ENCODE measurements around the gene C4BPB.
A peak's percentile ranks its signal among the peaks of the same experiment; 100 is the strongest.

DNA sequence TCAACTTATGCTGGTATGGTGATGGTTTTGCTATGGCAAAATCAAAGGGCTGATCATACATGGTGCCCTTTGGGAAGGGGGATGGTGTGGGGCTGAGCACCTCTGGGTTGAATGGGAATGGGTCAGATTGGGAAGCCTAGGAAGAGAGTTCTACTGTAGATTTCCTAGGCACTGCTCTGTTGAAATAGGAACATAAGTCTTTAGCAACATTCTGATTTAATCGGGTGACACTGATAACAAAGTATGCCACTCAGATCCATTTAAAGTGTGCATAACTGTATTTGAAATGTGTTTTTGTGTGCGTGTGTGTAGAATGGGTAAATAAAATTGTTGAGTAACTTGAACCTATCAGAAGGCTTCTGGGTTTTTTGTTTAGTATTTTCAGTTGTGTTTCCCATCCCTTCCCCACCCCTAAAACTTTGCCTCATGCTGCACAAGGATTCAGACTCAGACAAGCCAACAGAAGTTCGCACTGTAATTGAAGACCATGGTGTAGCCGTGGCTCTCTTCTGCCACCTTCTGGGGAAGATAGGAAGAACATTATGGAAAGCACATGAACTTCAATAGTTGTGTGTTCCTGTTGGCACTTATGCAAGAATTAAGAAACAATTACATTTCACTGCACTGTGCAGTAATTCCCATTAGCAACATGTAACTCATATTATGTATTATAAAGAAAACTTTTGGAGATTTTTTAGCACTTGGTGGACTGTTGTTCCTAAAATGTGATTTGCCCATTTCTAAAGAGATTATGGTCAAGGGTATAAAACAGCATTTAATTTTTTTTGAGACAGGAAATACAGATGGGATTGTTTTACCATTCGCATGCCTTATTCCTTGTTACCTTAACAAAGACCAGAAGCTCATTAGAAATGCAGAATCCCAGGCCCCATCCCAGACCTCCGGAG, 10.9 kb upstream of the C4BPB start:
- TF ChIP-seq CTCF (IDR thresholded peaks at IDR 0.05) (peak; percentile 51 to 85 (median 84)), POLR2A (IDR thresholded peaks at IDR 0.05) (no peak)
